ENCODE results near the gene STKLD1.

Gene STKLD1

GRCh38 chr9:133420392-133420827 is 44.2 kb downstream of the STKLD1 start:
- no peak for DNase-seq

DNA sequence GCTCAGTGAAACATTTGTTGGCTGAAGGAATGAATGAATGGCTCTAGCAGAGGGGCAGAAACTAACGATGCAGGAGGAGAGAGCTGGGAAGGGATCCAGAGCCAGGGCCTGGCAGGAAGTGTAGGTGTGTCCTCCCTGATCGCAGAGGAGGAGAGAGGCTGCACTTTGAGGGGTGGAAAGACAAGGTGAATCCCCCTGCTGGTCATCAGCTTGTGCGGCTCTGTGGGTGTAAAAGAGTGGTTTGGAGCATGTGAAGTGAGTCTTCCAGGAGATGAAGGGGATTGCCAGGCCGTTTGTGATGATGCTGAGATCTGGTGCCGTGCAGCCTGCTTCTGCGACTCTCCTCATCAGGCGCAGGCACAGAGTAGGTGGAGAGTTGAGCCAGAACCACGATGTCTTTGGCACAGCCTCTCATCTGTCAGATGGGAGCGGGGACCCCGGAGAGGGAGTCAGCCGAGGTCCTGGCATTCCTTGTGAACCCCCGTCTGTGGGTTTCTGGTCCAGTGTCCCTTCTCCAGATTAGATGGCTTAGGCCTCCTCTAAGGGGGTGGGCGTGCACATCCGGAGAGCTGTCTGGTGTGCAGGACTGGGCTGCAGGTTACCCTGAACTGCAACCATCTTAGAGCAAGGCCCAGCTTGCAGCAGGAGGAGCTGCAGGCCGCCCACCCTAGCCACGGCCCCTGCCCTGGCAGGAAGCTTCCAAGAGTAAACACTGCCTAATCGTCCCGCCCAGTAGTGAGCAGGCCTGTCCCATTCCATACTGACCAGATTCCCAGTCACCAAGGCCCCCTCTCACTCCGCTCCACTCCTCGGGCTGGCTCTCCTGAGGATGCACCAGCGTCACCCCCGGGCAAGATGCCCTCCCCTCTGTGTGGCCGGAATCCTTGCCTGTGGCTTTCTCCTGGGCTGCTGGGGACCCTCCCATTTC is 45.7 kb downstream of the STKLD1 start, which contains the start of gene ADAMTS13:
Gene ADAMTS13 (plus strand): TSS at position 753 of the 928 bp plus-strand sequence. CDS start 77 bp downstream, at position 830.
- no peak for DNase-seq

DNA sequence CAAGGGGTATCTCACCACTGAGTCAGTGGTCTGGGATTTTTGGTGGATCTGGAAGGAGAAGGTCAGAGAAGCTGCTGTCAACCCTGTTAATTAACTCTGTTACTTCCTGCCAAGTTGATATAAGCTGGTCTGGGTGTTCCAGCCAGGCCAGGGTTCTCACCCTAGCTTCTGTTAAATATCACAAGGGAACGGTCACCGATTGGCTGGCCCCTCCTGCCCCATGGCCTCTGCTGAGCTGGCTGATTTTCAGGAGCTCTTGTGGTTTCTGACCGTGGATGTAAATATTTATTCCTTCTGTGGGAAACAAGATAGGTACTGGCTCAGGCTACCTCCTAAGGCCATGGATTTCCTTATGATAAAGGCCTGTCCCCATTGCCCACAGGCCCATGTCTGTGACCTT is 47.0 kb downstream of the STKLD1 start:
- no peak for DNase-seq

DNA sequence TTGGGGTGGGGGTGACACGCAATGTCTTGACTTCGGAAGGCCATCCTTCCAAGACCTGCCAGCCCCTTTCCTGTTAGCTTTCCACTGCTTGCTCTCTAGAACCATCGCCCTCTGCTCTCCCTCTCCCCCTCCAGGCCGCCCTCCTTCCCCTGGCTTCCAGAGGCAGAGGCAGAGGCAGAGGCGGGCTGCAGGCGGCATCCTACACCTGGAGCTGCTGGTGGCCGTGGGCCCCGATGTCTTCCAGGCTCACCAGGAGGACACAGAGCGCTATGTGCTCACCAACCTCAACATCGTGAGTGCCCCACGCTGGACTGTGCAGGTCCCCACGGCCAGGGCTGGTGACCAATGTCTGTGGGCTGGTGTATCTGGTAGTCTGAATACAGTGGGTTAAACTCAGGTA is 48.0 kb downstream of the STKLD1 start:
- DNase-seq: no peak

DNA sequence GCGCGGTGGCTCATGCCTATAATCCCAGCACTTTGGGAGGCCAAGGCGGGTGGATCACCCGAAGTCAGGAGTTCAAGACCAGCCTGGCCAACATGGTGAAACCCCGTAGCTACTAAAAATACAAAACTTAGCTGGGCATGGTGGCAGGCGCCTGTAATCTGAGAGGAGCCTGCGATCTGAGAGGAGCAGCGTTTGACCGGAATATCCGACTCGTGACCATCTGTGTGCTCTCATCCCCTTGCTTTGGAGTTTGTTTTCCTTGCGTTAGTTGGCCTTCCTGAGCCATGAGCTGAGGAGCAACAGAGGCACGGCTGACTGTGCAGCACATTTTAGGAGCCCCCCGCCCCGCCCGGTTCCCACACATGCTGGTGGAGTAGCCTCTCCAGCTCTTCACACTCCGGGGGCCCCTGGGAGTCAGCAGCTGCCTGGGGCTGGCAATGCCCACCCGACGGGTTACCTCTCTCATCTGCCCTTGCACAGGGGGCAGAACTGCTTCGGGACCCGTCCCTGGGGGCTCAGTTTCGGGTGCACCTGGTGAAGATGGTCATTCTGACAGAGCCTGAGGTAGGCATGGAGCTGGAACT is 49.0 kb downstream of the STKLD1 start:
- DNase-seq: no peak

- no peak for DNase-seq
Measured at GRCh38 chr9:133426011-133426410, 49.8 kb downstream of the STKLD1 start.

DNA sequence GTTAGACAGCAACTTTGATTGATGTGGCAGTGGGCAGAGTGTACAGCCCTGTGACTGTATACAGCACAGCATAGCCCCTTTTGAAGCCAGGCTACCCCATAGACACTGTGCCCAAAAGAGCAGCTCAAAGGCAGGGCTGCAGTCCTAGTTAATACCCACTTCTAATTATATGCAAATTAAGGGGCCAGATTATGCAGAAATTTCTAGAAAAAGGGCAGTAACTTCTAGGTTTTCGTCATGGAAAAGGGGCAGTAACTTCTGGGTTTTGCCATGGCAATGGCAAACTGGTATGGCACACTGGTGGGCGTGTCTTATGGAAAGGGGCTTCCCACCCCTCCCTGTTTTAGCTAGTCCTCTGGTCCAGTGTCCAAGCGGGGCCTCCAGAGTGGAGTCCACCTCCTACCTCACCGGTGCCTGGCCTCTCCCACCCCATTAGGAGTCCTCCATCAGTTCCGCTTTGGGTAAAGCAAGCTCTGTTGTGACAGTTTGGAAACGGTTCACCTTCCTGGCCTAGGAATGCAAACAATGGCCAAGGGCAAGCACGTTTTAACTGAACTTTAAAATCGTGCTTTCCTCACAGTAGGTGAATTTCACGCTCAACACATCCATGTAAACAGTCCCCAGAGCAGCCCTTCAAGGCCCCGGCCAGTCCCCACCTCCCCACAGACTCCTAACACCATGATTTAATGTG is 51.6 kb downstream of the STKLD1 start:
- no peak for DNase-seq

DNA sequence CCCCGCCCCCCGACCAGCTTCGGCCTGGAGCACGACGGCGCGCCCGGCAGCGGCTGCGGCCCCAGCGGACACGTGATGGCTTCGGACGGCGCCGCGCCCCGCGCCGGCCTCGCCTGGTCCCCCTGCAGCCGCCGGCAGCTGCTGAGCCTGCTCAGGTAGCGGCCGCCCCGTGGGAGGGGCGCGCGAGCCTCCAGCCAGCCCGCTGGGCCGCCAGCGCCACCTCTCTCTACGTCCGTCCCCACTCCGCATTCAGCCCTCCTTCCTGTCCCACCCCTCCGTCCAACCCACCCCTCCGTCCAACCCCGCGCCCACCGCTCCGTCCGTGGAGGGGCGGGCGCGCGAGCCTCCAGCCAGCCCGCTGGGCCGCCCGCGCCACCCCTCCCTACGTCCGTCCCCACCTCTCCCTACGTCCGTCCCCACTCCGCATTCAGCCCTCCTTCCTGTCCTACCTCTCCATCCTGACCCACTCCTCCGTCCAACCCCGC is 52.5 kb downstream of the STKLD1 start:
- peak; percentile 35 to 53 for DNase-seq

DNA sequence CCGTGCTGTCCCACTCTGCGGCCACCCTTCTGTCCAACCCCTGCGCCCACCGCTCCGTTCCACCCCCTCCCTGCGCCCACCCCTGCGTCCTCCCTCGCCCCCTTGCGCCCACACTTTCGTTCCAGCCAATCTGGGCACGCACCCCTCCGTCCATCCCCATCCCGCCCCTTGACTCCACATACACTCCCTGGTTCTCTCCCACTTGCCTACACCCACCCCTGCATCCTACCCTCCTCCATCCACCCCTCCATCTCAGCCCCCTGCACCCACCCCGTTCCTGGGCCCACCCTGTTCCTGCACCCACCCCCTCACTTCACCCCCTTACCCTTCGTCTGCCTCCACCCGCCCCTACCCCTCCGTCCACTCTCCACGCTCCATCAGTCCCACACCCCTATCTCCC is 53.0 kb downstream of the STKLD1 start:
- DNase-seq: no peak

GRCh38 chr9:133429641-133430161 is 53.5 kb downstream of the STKLD1 start:
- no peak for DNase-seq

GRCh38 chr9:133430244-133430643 is 54.1 kb downstream of the STKLD1 start:
- no peak for DNase-seq

DNA sequence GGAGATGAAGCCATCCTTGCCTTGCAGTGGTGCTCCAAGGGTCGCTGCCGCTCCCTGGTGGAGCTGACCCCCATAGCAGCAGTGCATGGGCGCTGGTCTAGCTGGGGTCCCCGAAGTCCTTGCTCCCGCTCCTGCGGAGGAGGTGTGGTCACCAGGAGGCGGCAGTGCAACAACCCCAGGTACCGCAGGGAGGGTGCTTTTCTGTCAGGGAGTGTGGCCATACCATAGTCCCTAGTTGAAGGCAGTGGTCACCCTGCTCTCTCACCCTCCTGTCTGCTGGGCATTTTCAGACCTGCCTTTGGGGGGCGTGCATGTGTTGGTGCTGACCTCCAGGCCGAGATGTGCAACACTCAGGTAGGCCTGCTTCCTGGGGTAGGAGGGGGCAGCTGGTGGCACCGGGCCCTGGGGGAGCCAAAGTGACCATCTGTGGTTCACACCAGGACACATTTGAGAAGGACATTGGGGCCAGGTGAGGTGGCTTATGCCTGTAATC is 57.2 kb downstream of the STKLD1 start:
- DNase-seq: no peak

- DNase-seq: no peak
Measured at GRCh38 chr9:133436681-133437080, 60.5 kb downstream of the STKLD1 start.

DNA sequence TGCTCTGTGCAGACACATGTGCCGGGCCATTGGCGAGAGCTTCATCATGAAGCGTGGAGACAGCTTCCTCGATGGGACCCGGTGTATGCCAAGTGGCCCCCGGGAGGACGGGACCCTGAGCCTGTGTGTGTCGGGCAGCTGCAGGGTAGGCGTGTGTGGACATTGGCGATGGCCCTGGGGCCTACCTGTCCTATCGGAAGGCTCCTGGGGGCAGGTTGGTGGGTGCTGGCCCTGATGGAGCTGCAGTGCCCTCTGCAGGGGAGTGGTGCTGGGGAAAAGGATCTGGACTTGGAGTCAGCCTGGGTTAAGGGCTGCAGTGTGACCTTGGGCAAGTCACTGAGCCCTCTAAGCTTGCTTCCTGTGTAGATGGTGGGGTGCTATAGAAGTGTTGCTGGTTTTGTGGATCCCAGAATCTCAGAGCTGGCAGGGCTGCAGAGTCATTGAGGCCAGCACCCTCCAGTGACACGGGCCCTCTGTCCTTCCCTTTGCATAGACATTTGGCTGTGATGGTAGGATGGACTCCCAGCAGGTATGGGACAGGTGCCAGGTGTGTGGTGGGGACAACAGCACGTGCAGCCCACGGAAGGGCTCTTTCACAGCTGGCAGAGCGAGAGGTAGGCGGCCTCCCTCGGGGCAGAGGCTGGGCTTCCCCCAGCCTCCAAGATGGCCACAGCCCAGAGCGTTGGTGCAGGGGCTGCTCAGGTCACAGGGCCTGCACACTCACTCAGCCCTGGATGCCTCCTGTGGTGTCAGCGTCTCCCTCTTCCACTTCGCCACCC is 61.8 kb downstream of the STKLD1 start:
- no peak for DNase-seq

DNA sequence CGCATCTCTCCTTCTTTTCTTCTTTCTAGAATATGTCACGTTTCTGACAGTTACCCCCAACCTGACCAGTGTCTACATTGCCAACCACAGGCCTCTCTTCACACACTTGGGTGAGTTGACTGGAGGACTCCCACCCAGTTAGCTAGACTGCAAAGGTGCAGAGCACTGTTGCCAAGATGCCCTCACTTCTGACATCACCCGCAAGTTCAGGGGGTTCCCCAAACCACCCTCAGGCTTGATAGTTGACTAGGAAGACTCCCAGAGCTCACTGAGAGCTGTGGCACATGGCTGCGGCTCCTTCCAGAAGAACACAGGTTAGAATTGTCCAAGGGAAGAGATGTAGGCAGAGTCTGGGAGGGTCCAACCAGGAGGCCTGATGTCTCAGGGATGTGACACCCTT is 63.2 kb downstream of the STKLD1 start:
- DNase-seq: no peak

- DNase-seq: no peak
Measured at GRCh38 chr9:133440874-133441273, 64.7 kb downstream of the STKLD1 start.

DNA sequence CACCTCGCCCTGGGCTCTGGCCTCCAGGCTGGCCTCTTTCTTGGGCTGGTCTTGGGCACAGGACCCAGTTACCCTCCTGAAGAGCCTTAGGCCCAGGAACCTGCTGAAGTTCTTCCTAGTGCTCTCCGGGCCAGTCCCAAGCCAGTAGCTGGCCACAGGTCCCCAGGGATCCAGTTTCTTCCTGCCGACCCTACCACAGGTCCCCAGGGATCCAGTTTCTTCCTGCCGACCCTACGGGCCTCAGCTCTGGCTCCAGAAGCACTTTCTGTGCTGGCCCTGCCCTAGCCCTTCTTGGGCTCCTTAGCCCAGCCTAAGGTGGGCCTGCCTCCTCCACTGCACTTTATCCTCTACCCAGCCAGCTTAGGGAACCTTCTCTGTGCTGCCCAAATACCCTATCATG is 65.4 kb downstream of the STKLD1 start:
- no peak for DNase-seq

DNA sequence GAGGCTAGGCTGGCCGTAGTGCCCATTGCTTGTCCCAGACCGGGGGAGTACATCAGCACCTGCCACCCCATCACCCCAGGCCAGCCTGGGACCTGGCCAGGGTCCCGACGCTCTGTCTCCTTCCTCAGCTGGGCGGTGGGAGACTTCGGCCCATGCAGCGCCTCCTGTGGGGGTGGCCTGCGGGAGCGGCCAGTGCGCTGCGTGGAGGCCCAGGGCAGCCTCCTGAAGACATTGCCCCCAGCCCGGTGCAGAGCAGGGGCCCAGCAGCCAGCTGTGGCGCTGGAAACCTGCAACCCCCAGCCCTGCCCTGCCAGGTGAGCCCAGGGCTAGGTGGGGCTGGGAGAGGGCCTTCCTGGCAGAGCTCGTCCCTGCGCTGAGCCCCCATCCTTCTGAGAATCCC is 67.1 kb downstream of the STKLD1 start:
- no peak for DNase-seq

- peak in 1 of 2 experiments; percentile 10 for DNase-seq
Measured at GRCh38 chr9:133443982-133444381, 67.8 kb downstream of the STKLD1 start.

- DNase-seq: no peak
Measured at GRCh38 chr9:133445293-133445969, 69.3 kb downstream of the STKLD1 start.

DNA sequence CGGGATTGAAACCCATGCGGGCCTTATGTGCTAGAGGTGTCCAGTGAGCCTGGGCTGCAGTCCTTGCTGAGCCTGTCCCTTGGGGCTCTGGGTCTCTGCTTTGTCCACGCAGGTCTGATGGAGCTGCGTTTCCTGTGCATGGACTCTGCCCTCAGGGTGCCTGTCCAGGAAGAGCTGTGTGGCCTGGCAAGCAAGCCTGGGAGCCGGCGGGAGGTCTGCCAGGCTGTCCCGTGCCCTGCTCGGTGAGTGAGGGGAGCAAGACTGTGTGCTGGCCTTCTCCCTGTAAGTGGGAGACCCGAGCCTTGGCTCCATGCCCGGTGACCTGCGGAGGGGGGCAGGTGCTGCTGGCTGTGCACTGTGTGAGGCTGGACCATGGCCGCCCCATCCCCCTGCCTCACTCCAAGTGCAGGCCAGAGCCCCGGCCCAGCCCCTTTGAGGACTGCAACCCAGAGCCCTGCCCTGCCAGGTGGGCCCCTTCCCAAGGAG is 72.4 kb downstream of the STKLD1 start:
- DNase-seq: no peak
